GM19025 (cell line): ENCODE results near the gene STX5.
"Not testable (repeated sequence)": the region's sequence is repeated elsewhere in the genome, so short reads cannot be mapped to it uniquely, and the experiment has no call there.

Source experiments
- ATAC-seq: cut with Tn5 transposase; IDR thresholded peaks from one replicate; pipeline ENCODE4 v1.9.1; 2021; ENCODE audit warnings: mild to moderate bottlenecking, low read depth, moderate library complexity; ENCODE audit not compliant: unreplicated experiment

Gene STX5, protein sequence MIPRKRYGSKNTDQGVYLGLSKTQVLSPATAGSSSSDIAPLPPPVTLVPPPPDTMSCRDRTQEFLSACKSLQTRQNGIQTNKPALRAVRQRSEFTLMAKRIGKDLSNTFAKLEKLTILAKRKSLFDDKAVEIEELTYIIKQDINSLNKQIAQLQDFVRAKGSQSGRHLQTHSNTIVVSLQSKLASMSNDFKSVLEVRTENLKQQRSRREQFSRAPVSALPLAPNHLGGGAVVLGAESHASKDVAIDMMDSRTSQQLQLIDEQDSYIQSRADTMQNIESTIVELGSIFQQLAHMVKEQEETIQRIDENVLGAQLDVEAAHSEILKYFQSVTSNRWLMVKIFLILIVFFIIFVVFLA

DNA sequence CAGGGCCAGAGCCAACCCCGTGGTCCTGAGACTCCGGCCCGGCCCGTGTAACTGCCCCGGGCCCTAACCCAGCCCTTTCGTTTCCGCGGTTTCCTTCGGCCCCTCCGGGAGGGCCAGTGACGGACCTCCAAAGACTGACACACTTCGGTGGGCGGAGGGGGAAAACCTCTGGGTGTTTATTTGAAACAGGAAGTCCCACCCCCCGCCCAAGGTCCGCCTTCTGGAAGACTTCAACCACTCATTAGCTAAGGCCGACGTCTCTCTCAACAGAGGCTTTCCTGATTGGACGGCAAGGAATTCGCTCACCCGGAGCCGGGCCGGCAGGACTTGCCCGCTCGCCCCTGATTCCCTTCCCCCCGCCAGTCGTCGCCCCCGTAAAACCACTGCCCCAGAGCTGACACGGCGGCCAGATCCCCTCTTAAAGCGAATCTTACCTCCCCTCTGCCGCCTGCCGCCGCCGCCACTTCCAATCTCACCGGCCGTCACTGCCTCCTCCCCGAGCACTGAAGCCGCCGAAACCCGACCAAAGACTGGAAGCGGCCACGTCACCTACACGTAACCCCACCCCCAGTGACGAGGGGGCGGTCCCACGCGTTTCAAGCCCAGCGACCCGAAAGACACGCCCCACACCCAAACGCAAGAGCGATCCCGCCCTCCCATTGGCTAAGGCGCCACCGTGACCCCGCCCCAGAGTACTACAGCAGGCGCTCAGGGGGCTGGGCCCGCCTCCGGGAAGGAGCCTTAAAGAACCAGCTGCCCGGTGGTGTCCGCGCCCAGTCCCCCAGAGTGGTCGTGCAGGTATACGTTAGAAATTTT lies at the start of gene STX5:
Gene STX5, minus strand, starts transcription at position 532 of the 816 bp plus-strand sequence. CDS start 808 bp downstream, outside the sequence.
- peak; percentile 87 for ATAC-seq

DNA sequence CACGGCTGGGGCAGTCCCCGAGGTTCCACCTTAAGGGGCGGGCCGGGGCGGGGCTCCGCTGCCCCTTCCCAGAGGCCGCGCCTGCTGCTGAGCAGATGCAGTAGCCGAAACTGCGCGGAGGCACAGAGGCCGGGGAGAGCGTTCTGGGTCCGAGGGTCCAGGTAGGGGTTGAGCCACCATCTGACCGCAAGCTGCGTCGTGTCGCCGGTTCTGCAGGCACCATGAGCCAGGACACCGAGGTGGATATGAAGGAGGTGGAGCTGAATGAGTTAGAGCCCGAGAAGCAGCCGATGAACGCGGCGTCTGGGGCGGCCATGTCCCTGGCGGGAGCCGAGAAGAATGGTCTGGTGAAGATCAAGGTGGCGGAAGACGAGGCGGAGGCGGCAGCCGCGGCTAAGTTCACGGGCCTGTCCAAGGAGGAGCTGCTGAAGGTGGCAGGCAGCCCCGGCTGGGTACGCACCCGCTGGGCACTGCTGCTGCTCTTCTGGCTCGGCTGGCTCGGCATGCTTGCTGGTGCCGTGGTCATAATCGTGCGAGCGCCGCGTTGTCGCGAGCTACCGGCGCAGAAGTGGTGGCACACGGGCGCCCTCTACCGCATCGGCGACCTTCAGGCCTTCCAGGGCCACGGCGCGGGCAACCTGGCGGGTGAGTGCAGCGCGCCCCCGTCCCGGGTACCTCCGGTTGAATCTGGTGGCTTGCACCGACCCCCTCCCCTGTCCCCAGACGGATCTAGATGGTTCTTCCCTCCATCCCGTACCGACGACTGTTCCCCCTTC lies 49.1 kb upstream of the STX5 start, which contains the start of gene SLC3A2:
Gene SLC3A2, plus strand, starts transcription at position 94 of the 776 bp plus-strand sequence. Its CDS starts 128 bp downstream, at position 222.
- ATAC-seq = peak; percentile 64

GRCh38 chr11:62880231-62880802 lies 48.5 kb upstream of the STX5 start:
- ATAC-seq = peak; percentile 7

- ATAC-seq = no peak
Observed at GRCh38 chr11:62879235-62879978, 47.6 kb upstream of the STX5 start.

DNA sequence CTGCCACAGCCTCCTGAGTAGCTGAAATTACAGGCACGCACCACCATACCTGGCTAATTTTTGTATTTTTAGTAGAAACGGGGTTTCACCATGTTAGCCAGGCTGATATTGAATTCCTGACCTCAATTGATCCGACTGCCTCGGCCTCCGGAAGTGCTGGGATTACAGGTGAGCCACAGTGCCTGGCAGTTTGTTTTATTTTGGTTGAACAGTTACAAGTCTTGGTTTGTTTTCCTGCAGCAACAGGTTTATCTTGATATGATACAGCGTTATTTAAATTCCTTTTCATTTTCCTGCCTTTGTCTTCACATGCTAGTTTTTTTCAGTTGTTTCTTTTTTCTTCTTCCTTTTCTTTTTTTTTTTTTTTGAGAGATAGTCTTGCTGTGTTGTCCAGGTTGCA lies 44.9 kb upstream of the STX5 start:
- ATAC-seq = no peak

GRCh38 chr11:62875698-62876478 lies 44.0 kb upstream of the STX5 start:
- ATAC-seq = no peak

DNA sequence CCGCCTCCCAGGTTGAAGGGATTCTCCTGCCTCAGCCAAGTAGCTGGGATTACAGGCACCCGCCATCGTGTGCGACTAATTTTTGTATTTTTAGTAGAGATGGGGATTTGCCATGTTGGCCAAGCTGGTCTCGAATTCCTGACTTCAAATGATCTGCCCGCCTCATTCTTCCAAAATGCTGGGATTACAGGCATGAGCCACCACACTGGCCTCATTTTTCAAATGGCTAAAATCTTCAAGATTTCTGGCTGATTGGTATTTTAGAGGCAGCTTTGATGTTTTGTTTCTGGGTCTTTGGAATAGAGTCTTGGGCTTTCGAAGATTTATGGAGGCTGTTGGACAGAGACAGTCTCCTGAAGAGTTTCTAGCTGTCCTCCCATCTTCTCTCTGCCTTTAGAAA lies 43.0 kb upstream of the STX5 start:
- no peak for ATAC-seq

DNA sequence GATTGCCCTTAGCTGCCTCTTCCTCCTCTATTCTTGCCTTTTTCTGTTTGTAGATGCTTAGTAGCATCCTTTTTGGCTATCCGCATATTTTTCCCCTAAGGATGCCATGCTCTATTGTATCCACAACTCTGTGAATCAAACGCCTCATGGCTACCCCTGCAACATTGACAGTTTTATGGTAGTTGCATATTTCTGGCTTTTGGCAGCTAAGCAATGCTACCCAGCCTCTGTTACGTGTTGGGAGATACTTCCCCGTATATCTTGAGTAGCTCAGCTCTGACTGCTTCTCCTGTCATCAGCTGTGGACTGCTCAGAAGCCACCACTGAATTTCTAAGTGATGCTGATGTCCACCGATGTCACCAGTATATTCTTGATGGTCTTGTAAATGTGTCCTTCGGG lies 33.8 kb upstream of the STX5 start:
- no peak for ATAC-seq

- no peak for ATAC-seq
Observed at GRCh38 chr11:62863687-62864335, 32.0 kb upstream of the STX5 start.

DNA sequence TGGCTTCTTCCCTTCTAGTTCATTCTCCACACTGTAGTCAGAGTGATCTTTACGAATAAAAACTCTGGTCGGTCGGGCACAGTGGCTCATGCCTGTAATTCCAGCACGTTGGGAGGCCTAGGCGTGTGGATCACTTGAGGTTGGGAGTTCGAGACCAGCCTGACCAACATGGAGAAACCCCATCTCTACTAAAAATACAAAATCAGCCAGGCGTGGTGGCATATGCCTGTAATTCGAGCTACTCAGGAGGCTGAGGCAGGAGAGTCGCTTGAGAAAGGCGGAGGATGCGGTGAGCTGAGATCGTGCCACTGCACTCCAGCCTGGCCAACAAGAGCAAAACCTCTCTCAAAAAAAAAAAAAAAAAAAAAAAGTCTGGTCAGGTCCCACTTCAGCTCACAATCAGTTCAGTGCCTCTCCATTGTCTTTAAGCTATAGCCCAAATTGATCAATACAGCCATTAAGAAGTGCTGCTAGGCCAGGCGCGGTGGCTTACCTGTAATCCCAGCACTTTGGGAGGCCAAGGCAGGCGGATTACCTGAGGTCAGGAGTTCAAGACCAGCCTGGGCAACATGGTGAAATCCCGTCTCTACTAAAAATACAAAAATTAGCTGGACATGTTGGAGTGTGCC lies 29.8 kb upstream of the STX5 start:
- ATAC-seq = not testable (repeated sequence)

DNA sequence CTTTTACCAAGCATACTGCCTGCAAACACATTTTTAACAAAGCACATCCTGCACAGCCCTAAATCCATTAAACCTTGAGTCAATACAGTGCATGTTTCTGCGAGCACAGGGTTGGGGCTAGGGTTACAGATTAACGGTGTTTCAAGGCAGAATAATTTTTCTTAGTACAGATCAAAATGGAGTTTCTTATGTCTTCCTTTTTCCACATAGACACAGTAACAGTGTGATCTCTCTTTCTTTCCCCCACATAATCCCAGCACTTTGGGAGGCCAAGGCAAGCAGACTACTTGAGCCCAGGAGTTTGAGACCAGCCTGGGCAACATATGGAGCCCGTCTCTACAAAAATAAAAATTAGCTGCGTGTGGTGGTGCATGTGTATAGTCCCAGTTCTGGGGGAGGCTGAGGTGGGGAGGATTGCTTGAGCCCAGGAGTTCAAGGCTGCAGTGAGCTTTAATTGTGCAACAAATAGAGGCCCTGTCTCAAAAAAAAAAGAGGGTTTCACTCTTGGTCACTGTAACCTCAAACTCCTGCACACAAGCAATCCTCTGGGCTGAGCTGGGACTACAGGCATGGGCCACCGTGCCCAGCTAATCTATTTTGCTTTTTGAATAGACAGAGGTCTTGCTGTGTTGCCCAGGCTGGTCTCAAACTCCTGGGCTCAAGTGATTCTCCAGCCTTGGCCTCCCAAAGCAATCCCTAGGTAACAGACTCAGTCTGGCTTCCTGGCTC lies 29.1 kb upstream of the STX5 start:
- ATAC-seq = no peak

- ATAC-seq = not testable (repeated sequence)
Observed at GRCh38 chr11:62859281-62859703, 27.4 kb upstream of the STX5 start.

DNA sequence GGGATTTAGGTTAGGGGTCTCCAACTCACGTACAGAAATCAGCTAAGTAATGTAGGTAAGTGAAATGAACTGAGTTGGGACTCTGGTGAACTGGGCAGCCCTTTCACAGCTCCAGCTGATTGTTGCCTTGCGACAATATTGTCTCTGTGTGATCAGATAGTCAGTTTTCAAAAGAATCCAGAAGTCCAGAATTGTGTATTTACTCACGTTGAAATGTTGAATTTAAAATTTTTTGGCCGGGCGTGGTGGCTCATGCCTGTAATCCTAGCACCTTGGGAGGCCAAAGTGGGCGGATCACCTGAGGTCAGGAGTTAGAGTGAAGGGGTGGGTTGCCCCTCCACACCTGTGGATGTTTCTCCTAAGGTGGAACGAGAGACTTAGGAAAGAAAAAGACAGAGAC lies 26.4 kb upstream of the STX5 start:
- no peak for ATAC-seq

DNA sequence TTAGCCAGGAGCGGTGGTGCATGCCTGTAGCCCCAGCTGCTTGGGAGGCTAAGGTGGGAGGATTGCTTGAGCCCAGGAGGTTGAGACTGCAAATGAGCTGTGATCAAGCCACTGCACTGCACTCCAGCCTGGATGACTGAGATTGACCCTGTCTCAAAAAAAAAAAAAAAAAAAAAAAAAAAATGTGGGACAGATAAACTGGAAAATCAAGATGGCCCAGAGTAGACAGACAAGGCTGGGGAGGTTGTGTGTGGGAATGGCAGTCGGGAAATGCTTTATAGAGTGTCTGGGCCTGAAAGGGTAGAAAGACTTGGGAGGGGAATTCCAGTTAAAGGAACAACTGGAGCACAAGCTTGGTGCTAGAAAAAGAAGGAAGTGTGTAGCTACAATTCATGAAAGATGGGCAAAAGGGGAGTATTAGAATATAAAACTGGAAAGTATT lies 25.7 kb upstream of the STX5 start:
- ATAC-seq = no peak

DNA sequence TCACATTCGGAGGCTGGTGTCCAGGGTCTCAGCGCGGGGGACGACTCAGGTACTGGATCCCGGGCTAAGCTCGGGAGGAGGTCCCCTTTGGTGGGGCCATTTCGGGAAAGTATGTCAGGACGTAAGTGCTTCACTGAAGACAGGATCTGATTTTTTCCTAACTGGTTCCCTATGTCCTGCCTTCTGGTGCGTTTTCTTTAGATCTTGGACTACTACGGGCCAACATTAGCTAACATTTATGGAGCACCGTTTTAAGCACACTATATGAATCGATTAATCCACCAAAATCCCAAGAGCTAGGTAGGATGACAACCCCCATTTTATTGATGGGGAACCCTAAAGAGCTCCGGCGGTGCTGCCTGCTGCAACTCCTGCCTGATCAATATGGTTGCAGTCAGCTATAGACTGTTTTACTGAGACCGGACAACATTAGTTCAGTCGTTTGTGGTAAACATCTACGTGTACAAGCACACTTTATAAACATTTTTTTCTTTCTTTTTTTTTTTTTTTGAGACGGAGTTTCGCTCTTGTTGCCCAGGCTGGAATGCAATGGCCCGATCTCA lies 24.6 kb upstream of the STX5 start:
- ATAC-seq = no peak

DNA sequence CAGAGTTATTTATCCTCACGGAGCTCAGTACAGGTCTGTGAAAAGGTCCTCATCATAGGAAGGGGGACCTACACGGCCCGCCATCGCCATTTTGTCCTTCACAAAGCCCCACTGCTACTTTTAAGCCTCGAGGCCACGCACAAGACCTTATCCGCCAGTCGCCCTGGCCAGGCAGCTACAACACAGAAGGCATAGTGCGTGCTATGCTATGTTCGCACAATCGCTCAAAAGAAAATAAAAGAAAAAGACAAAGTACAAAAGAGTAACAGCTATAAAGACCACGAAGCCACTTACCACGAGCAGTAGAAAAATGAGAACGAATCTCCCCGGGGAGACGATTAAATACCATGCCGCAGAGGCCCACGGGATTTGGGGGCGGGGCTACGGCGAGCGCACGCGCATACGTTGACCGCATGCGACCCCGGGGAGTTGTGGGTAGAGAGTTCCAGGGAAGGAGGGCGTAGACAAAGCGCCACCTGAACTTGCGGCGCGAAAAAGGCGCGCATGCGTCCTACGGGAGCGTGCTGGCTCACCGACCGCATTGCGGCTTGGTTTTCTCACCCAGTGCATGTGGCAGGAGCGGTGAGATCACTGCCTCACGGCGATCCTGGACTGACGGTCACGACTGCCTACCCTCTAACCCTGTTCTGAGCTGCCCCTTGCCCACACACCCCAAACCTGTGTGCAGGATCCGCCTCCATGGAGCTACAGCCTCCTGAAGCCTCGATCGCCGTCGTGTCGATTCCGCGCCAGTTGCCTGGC lies 23.9 kb upstream of the STX5 start:
- peak; percentile 76 for ATAC-seq
